GM13976 (cell line): ENCODE data around the gene CREBZF.

Experiments
- DNase-seq: peaks from one replicate; pipeline ENCODE4 v3.0.0; 2012; ENCODE audit warnings: low spot score
- CTCF ChIP-seq: IDR thresholded peaks from 2 replicates; pipeline ENCODE4 v1.5.1; 2012; ENCODE audit warnings: borderline replicate concordance, mild to moderate bottlenecking; ENCODE audit not compliant: insufficient read depth; ENCODE audit errors: extremely low read depth, missing control alignments, control extremely low read depth
- in situ Hi-C: fragments of 300-500 bp; cut with MboI; formaldehyde crosslinking; loops from one replicate; pipeline ENCODE4 v1.12.0; 2022; ENCODE audit warnings: low sequenced_read_pairs, mixed read lengths, inconsistent platforms; ENCODE audit not compliant: unreplicated experiment

Gene CREBZF, protein sequence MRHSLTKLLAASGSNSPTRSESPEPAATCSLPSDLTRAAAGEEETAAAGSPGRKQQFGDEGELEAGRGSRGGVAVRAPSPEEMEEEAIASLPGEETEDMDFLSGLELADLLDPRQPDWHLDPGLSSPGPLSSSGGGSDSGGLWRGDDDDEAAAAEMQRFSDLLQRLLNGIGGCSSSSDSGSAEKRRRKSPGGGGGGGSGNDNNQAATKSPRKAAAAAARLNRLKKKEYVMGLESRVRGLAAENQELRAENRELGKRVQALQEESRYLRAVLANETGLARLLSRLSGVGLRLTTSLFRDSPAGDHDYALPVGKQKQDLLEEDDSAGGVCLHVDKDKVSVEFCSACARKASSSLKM

GRCh38 chr11:85664615-85665481, at the start of gene CREBZF:
Gene CREBZF, minus strand, starts transcription at chr11:85665129. Its CDS starts 254 bp downstream, at chr11:85664875.
- TF ChIP-seq CTCF, result no peak
- DNase-seq, result peak; percentile 94
- in situ Hi-C loops, result no loop called here

- no peak for TF ChIP-seq CTCF
- no peak for DNase-seq
- in situ Hi-C loops, result no loop called here
These were observed 48.0 kb upstream of the CREBZF start for GRCh38 chr11:85712953-85713352.

GRCh38 chr11:85710917-85711316, 46.0 kb upstream of the CREBZF start:
- in situ Hi-C loops, result no loop called here
- TF ChIP-seq CTCF, result no peak
- DNase-seq, result no peak

GRCh38 chr11:85709941-85710702, 45.2 kb upstream of the CREBZF start:
- in situ Hi-C loops, result no loop called here
- DNase-seq, result no peak
- TF ChIP-seq CTCF, result no peak

- in situ Hi-C loops, result no loop called here
- DNase-seq, result no peak
- TF ChIP-seq CTCF, result no peak
These were observed 40.9 kb upstream of the CREBZF start for GRCh38 chr11:85705800-85706199.

DNA sequence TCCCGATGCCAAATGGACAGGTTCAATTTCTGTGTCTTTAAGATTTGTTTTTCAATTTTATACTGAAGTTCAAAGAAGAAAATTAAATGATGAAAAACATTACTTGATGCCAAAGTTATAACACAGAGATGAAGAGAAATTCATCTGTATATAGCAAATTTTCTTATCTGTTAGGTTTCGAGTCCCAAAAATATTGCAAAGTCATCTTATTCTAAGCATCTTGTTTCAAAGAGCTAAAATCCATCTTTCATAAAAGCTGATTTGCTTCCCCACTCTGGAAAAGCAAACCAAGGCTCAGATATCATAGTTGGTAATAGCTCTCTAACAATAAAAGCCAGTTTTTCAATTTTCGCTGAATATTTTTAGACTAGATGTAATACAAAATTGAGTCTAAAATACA, 40.0 kb upstream of the CREBZF start:
- no peak for DNase-seq
- TF ChIP-seq CTCF, result no peak
- in situ Hi-C loops, result no loop called here
